ENCODE results near the gene TBCK. TPM values are rescaled to one million over a fixed set of nuclear protein-coding genes. Genes with fewer than 3 reads are reported as not detected.

TBCK gene
- total and polyA plus RNA-seq, 2 of the 13 experiments (the other 11 are each of a cell fraction or from before 2014, with no cell fraction given), result 51.0 to 62.4 TPM

DNA sequence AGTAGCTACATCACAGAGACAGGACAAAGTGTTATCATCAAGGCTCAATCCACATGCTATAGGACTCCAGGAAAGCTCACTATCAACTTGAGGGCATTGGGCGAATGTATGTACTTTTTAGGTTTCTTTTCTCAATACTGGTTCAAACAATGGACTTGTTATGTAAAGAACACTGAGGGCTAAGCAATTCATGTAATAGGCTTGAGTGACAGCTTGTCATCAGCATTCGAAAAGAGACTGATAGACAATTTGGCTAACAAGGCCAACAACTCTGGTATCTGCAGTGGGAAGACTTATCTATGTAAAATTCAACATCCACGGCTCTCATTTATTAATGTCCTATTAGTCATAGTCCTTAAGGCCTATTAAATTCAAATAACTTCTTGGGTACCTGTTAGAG, 279.7 kb downstream of the TBCK start:
- no peak for FAIRE-seq
- no peaks in the 10 kb centered on the region for H4K20me1 ChIP-seq (ENCODE audit: insufficient read depth, low read length)
- H2AFZ ChIP-seq (ENCODE audit: low read length), result no peak overlapping the region
- no peaks in the 10 kb centered on the region for H3K27me3 ChIP-seq (ENCODE audit: control insufficient read depth in 1 of 2, insufficient read depth in 2 of 2, low read length in 2 of 2)
- H3K4me2 ChIP-seq (ENCODE audit: low read depth, low read length), result peak overlapping the region; percentile 24; the same call in 1 of the 2 replicates
- peaks cover 60% of the 10 kb centered on the region for H3K4me1 ChIP-seq (ENCODE audit: insufficient read depth, low read length)
- H3K4me3 ChIP-seq (replicated peaks in 1 of 3; ENCODE audit: insufficient read depth in 1 of 3, low read depth in 2 of 3, low read length in 3 of 3), result no peak overlapping the region
- BruUV-seq (replicated peaks), result no TSS peak
- H3K9ac ChIP-seq (ENCODE audit: insufficient read depth, low read depth, low read length), result no peak overlapping the region
- in situ Hi-C loops (cut with HindIII; ENCODE audit: extremely low pct_ligation_motif_present, low pct_unique_long_range_greater_than_20kb), result no loop called here
- H3K9me3 ChIP-seq (ENCODE audit: low read length), result peaks cover 5% of the 10 kb centered on the region; the same call in 1 of the 2 replicates
- no peaks in the 10 kb centered on the region for H3K79me2 ChIP-seq (ENCODE audit: insufficient read depth, low read length)
- H3K36me3 ChIP-seq (replicated peaks in 1 of 2; ENCODE audit: control insufficient read depth in 1 of 2, insufficient read depth in 2 of 2, low read length in 2 of 2), result no peaks in the 10 kb centered on the region
- H3K27ac ChIP-seq (ENCODE audit: extremely low read length, insufficient read depth, low read length), result peak overlapping the region; percentile 47
- intact Hi-C loops (cut with micrococcal nuclease; ENCODE audit: unreplicated experiment), result loop anchor here (2.0 to 10.0 kb wide), 2 partner anchors 38 to 332 kb away; partner anchors contain the start of genes GSTCD and INTS12
- WGBS (ENCODE audit: low lambda C conversion rate), result 67% methylated on average over 3 of the region's 3 CpGs
- ATAC-seq, result peak; percentile 16
- ChIA-PET CTCF (ENCODE audit: low intra/inter-chr PET ratio, low total read pairs) (no interaction called here), POLR2A (no interaction called here)
- peak; percentile 33 for DNase-seq (ENCODE audit: low spot score)
- TF ChIP-seq ARNT (IDR thresholded peaks at IDR 0.05) (no peak), NAIF1 (CRISPR knock-in tag; IDR thresholded peaks at IDR 0.05; ENCODE audit: borderline replicate concordance) (no peak), PTBP1 (IDR thresholded peaks at IDR 0.05; ENCODE audit: low read depth, low read length, poor library complexity, severe bottlenecking) (no peak), ZNF563 (CRISPR knock-in tag; IDR thresholded peaks at IDR 0.05) (no peak), HNF4G (IDR thresholded peaks at IDR 0.05; ENCODE audit: borderline replicate concordance, low read depth, low read length) (no peak), HNF4G (CRISPR knock-in tag; IDR thresholded peaks at IDR 0.05; ENCODE audit: borderline replicate concordance, low read depth) (no peak), KDM5B (CRISPR knock-in tag; IDR thresholded peaks at IDR 0.05; ENCODE audit: borderline replicate concordance) (no peak), ZNF205 (CRISPR knock-in tag; IDR thresholded peaks at IDR 0.05) (no peak), ATF7-NPFF (CRISPR knock-in tag; IDR thresholded peaks at IDR 0.05; ENCODE audit: low read depth) (no peak), SNAPC2 (CRISPR knock-in tag; IDR thresholded peaks at IDR 0.05) (0 out of 2 replicates have a peak, but pooled peaks have one; percentile 8), SOX13 (IDR thresholded peaks at IDR 0.05) (no peak), SOX13 (CRISPR knock-in tag; conservative IDR thresholded peaks at IDR 0.05 in 1 of 2, IDR thresholded peaks at IDR 0.05 in 1 of 2) (peak in 1 of 2 experiments; percentile 58; a peak in 2 of 4 replicates), RARA (CRISPR knock-in tag; IDR thresholded peaks at IDR 0.05) (no peak), HMG20A (CRISPR knock-in tag; IDR thresholded peaks at IDR 0.05; ENCODE audit: borderline replicate concordance) (no peak), REXO4 (CRISPR knock-in tag; IDR thresholded peaks at IDR 0.05; ENCODE audit: borderline replicate concordance) (no peak), ZNF235 (CRISPR knock-in tag; IDR thresholded peaks at IDR 0.05; ENCODE audit: borderline replicate concordance) (no peak), KMT2B (CRISPR knock-in tag; IDR thresholded peaks at IDR 0.05) (no peak), SATB2 (CRISPR knock-in tag; IDR thresholded peaks at IDR 0.05) (no peak), MAZ (IDR thresholded peaks at IDR 0.05; ENCODE audit: borderline replicate concordance, low read depth, low read length) (no peak), MAZ (CRISPR knock-in tag; IDR thresholded peaks at IDR 0.05; ENCODE audit: low read depth) (0 out of 2 replicates have a peak, but pooled peaks have one; percentile 4), ZNF644 (CRISPR knock-in tag; IDR thresholded peaks at IDR 0.05; ENCODE audit: low read depth) (no peak)
- TF ChIP-seq, protein P1, sequence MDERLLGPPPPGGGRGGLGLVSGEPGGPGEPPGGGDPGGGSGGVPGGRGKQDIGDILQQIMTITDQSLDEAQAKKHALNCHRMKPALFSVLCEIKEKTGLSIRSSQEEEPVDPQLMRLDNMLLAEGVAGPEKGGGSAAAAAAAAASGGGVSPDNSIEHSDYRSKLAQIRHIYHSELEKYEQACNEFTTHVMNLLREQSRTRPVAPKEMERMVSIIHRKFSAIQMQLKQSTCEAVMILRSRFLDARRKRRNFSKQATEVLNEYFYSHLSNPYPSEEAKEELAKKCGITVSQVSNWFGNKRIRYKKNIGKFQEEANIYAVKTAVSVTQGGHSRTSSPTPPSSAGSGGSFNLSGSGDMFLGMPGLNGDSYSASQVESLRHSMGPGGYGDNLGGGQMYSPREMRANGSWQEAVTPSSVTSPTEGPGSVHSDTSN (CRISPR knock-in tag; IDR thresholded peaks at IDR 0.05), result peak; percentile 51; the same call in 1 of the 2 replicates
- TF ChIP-seq, protein P2, sequence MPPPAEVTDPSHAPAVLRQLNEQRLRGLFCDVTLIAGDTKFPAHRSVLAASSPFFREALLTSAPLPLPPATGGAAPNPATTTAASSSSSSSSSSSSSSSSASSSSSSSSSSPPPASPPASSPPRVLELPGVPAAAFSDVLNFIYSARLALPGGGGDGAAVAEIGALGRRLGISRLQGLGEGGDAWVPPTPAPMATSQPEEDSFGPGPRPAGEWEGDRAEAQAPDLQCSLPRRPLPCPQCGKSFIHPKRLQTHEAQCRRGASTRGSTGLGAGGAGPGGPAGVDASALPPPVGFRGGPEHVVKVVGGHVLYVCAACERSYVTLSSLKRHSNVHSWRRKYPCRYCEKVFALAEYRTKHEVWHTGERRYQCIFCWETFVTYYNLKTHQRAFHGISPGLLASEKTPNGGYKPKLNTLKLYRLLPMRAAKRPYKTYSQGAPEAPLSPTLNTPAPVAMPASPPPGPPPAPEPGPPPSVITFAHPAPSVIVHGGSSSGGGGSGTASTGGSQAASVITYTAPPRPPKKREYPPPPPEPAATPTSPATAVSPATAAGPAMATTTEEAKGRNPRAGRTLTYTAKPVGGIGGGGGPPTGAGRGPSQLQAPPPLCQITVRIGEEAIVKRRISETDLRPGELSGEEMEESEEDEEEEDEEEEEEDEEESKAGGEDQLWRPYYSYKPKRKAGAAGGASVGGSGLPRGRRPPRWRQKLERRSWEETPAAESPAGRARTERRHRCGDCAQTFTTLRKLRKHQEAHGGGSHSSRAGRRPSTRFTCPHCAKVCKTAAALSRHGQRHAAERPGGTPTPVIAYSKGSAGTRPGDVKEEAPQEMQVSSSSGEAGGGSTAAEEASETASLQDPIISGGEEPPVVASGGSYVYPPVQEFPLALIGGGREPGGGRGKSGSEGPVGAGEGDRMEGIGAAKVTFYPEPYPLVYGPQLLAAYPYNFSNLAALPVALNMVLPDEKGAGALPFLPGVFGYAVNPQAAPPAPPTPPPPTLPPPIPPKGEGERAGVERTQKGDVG (CRISPR knock-in tag; IDR thresholded peaks at IDR 0.05; ENCODE audit: borderline replicate concordance), result no peak
